Astrocyte of the cerebellum (primary cell): Measurements from ENCODE around the gene CEACAM5.

Experiments used
- DNase-seq: peaks from one replicate; pipeline ENCODE4 v3.0.0-alpha.2; 2011; ENCODE audit warnings: low read depth
- H3K4me3 ChIP-seq: 2 replicates; pipeline ENCODE4 v1.5.1; 2011; ENCODE audit warnings: mild to moderate bottlenecking, low read depth, low read length, moderate library complexity
- CTCF ChIP-seq: IDR thresholded peaks from 2 replicates; pipeline ENCODE4 v1.5.1; 2012; ENCODE audit warnings: low read length, low read depth, moderate library complexity, mild to moderate bottlenecking; ENCODE audit errors: missing control alignments
- in situ Hi-C: cut with HindIII; loops from 2 replicates; pipeline ENCODE4 v1.10.0; 2017; ENCODE audit warnings: low sequenced_read_pairs

Gene CEACAM5

GRCh38 chr19:41699231-41699967, 9.0 kb upstream of the CEACAM5 start:
- in situ Hi-C loops, result no loop called here
- no peak for TF ChIP-seq CTCF
- no peak for DNase-seq
- no peak overlapping the region for H3K4me3 ChIP-seq

GRCh38 chr19:41699968-41700323, 8.5 kb upstream of the CEACAM5 start:
- no peak for DNase-seq
- no peak overlapping the region for H3K4me3 ChIP-seq
- TF ChIP-seq CTCF, result no peak
- in situ Hi-C loops, result no loop called here

- no peak overlapping the region for H3K4me3 ChIP-seq
- DNase-seq, result no peak
- TF ChIP-seq CTCF, result no peak
- in situ Hi-C loops, result no loop called here
Measured at GRCh38 chr19:41700381-41701195, 7.8 kb upstream of the CEACAM5 start.

- TF ChIP-seq CTCF, result no peak
- DNase-seq, result no peak
- H3K4me3 ChIP-seq, result no peak overlapping the region
- in situ Hi-C loops, result no loop called here
Measured at GRCh38 chr19:41701401-41702075, 6.9 kb upstream of the CEACAM5 start.

- TF ChIP-seq CTCF, result no peak
- in situ Hi-C loops, result no loop called here
- H3K4me3 ChIP-seq, result no peak overlapping the region
- no peak for DNase-seq
Measured at GRCh38 chr19:41702171-41702651, 6.2 kb upstream of the CEACAM5 start.

- TF ChIP-seq CTCF, result no peak
- H3K4me3 ChIP-seq, result no peak overlapping the region
- no peak for DNase-seq
- in situ Hi-C loops, result no loop called here
Measured at GRCh38 chr19:41703602-41704293, 4.7 kb upstream of the CEACAM5 start.
